GM10266 (cell line): ENCODE data around the gene DNAH8.

Source experiments
- DNase-seq: peaks from one replicate; pipeline ENCODE4 v3.0.0; 2012; ENCODE audit errors: extremely low spot score
- TF ChIP-seq, protein P1 (sequence below): IDR thresholded peaks from 2 replicates; pipeline ENCODE4 v1.5.1; 2012; ENCODE audit warnings: mild to moderate bottlenecking, low read depth; ENCODE audit not compliant: control insufficient read depth, insufficient read depth; ENCODE audit errors: missing control alignments

The DNAH8 gene

DNA sequence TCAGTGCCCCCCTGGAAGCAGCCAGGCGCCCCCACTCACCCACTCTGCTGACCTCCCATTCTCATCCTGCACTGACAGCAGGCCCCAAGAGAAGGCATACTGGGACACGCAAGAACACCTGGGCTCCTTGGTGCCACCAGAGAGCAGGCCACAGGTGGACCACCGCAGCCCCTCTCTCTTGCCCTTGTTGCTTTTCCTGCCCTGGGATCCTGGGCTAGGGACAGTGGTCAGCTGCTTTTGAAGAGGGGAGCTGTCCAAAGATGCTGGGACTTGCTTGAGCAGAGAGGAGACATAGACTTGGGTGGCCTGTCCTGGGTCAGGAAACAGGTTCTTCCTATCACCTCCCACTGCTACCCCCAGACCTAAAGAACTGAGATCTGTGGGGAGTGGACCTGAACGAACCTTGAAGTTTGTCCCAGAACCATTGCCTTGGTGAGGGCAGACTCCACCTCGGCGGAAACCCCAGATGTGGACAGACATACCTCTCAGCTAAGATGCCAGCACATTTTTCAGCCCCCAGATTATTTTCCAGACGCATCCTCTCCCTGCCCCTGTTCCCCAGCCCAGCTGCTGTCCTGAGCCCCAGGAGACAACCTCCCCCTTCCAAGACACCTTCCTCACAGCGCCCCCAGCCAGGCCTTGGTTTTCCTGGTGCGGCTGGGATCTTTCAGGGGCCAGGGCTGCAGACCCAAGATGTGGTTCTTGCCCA, 334.6 kb downstream of the DNAH8 start:
- TF ChIP-seq, protein P1, sequence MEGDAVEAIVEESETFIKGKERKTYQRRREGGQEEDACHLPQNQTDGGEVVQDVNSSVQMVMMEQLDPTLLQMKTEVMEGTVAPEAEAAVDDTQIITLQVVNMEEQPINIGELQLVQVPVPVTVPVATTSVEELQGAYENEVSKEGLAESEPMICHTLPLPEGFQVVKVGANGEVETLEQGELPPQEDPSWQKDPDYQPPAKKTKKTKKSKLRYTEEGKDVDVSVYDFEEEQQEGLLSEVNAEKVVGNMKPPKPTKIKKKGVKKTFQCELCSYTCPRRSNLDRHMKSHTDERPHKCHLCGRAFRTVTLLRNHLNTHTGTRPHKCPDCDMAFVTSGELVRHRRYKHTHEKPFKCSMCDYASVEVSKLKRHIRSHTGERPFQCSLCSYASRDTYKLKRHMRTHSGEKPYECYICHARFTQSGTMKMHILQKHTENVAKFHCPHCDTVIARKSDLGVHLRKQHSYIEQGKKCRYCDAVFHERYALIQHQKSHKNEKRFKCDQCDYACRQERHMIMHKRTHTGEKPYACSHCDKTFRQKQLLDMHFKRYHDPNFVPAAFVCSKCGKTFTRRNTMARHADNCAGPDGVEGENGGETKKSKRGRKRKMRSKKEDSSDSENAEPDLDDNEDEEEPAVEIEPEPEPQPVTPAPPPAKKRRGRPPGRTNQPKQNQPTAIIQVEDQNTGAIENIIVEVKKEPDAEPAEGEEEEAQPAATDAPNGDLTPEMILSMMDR: no peak

DNA sequence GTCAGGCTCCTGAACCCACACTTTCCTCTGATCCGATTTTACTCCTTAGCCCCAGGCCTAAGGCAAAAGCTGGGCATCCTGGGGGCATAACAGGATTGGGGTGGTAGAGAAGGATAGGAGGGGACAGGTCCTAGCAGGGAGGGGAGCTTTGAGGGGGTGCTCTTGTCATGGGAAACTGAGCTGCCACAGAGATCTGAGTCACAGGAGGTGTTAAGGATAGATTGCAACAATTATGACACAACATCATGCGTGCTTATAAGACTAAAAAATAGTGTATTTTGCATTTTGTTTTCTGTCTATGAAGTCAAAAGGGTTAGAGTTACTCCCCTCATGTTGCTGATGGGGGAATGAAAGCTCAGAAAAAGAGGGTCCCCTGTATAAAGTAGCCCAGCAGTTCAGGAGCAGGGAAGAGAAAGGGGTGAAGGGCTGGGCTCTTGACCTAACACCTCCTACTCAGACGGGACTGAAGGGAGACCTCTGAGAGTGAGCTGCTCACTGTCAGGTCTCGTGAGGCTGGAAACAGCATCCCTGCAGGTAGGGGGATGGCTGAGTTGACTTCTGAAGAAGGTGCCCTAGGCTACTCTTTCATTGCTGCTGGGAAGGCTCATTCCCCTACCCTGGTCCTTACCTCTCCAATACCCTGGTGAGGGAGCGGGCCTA, 335.5 kb downstream of the DNAH8 start:
- DNase-seq: no peak
- TF ChIP-seq, protein P1: no peak

More for the DNA sequence above, 334.6 kb downstream of the DNAH8 start:
- DNase-seq: no peak

DNA sequence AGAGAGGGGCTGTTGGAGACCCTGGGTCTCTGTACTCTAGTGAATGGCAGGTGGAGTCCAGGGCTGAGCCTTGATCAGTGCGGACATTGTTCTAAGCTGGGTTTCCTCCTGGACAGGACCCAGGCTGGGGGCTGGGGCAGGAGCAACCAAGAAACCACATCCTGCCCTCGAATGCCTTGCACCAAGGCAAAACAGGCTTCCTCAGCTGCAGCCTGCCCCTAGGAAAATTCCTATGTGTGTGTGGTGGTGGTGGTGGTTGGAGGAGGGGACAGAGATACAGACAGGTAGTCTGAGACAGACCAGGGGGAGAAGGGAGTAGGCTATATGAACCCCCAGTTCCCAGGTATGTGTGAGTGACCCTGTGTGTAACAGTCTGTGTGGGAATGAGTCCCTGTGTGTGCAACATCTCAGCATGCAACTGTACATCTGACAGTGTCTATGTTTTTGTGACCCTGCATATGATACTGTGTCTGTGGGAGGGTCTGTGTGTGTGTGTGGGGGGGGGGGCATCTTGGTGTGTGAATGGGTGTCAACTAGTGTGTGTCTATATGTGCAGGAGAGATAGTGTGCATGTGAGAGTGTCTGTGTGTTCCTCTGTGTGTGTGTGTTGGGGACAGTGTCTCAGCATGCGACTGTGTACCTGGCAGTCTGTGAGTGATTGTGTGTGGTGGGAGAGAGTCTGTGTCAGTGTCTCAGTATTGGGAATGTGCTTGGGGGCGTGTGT, 336.4 kb downstream of the DNAH8 start:
- TF ChIP-seq, protein P1: no peak
- no peak for DNase-seq

GRCh38 chr6:39053016-39053624, 338.0 kb downstream of the DNAH8 start:
- DNase-seq: no peak
- TF ChIP-seq, protein P1: no peak

GRCh38 chr6:39053854-39054576, 338.9 kb downstream of the DNAH8 start:
- TF ChIP-seq, protein P1: no peak
- DNase-seq: no peak

DNA sequence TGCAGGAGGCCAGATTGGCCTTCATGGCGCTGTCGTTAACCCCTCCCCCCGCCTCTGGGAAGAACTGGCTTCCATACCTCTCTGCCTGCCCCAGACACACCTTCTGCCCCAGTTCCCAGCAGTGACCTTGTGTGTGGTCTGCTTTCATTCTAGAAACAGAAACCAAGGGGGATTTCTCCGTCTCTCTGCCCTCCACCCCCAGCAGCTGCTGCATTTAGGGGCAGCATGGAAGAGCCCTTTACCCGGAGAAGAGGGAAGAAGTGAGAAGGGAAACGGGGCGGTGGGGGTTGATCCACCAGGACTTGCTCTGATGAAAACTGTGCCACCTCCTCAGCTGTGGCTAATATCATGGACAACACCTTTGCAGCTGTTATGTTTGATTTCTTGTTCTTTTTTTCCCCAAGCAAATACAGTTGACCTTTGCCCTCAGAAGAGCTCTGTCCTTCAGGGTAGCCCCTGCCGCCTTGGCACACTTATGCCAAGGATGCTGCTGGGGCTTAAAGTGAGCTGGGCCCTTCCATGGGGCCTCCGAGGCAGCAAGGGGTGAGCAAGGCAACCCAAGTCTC, 339.5 kb downstream of the DNAH8 start:
- TF ChIP-seq, protein P1: no peak
- no peak for DNase-seq
